Panc1 (cell line): ENCODE measurements around the gene FARS2. TPM values are rescaled to one million over a fixed set of nuclear protein-coding genes. Genes with fewer than 3 reads are reported as not detected.

Source experiments
- ATAC-seq: fragments of 200-7000 bp; cut with Tn5 transposase; 2 replicates; pipeline ENCODE4 v1.9.1; 2020; ENCODE audit warnings: mild to moderate bottlenecking, moderate library complexity
- BruUV-seq: library from RNA; stranded (reverse); fragments of 400-500 nt; replicated peaks from 2 replicates; lab custom pipeline; 2021; lab: Mats Ljungman, UMichigan
- CTCF ChIA-PET: fragments of 300-600 bp; sonication (Branson Sonifier 250); formaldehyde crosslinking; loops from one replicate; lab custom pipeline; 2022; ENCODE audit warnings: antibody characterized with exemption; lab: Charles Lee
- POLR2A ChIA-PET: fragments of 300-600 bp; sonication (Branson Sonifier 250); formaldehyde crosslinking; loops from one replicate; lab custom pipeline; 2022; ENCODE audit warnings: antibody characterized with exemption; lab: Charles Lee
- DNase-seq: peaks from one replicate; pipeline ENCODE4 v3.0.0-alpha.2; 2010; ENCODE audit warnings: low read depth, low spot score
- H3K27ac ChIP-seq: 2 replicates; pipeline ENCODE4 v1.5.1; 2011; ENCODE audit warnings: mild to moderate bottlenecking, low read length, inconsistent platforms
- H3K27me3 ChIP-seq: fragments of 200-500 bp; sonication (Bioruptor generic); 2 replicates; pipeline ENCODE4 v1.6.0; 2014; ENCODE audit warnings: low read length, inconsistent platforms; ENCODE audit not compliant: control insufficient read depth, insufficient read depth
- H3K36me3 ChIP-seq: fragments of 200-500 bp; sonication (Bioruptor generic); 2 replicates; pipeline ENCODE4 v1.5.1; 2014; ENCODE audit warnings: inconsistent platforms, mild to moderate bottlenecking, low read length, moderate library complexity; ENCODE audit not compliant: control insufficient read depth, insufficient read depth
- H3K4me1 ChIP-seq: 2 replicates; pipeline ENCODE4 v1.5.1; 2011; ENCODE audit warnings: inconsistent platforms, mild to moderate bottlenecking, low read length, moderate library complexity; ENCODE audit not compliant: control insufficient read depth, insufficient read depth
- H3K4me3 ChIP-seq, 2 experiments: 2 replicates each; pipeline ENCODE4 v1.5.1; 2011 to 2012; ENCODE audit warnings: low read depth in 2 of 2, low read length in 2 of 2, mild to moderate bottlenecking in 2 of 2, inconsistent platforms in 1 of 2, moderate library complexity in 1 of 2
- H3K9me3 ChIP-seq: fragments of 200-500 bp; sonication (Bioruptor generic); 2 replicates; pipeline ENCODE4 v1.5.1; 2014; ENCODE audit warnings: low read depth, mild to moderate bottlenecking, inconsistent platforms, low read length, moderate library complexity; ENCODE audit not compliant: control insufficient read depth, insufficient read depth
- CTCF ChIP-seq: fragments of 450-650 bp; IDR thresholded peaks from 2 replicates; pipeline ENCODE4 v1.5.1; 2017; ENCODE audit warnings: mild to moderate bottlenecking
- POLR2AphosphoS5 ChIP-seq: IDR thresholded peaks from 2 replicates; pipeline ENCODE4 v1.6.1; 2012; ENCODE audit warnings: mild to moderate bottlenecking, low read depth, low read length, moderate library complexity
- REST ChIP-seq, 2 experiments: IDR thresholded peaks; 2 replicates each; pipeline ENCODE4 v1.6.1; 2011 to 2012; ENCODE audit warnings: low read depth in 2 of 2, control low read depth in 1 of 2, low read length in 1 of 2, mild to moderate bottlenecking in 1 of 2, moderate library complexity in 1 of 2; ENCODE audit not compliant: insufficient read depth in 1 of 2
- SIN3A ChIP-seq: IDR thresholded peaks from 2 replicates; pipeline ENCODE4 v1.6.1; 2012; ENCODE audit warnings: low read depth, mild to moderate bottlenecking, low read length, moderate library complexity, borderline replicate concordance; ENCODE audit not compliant: insufficient read depth
- TCF7L2 ChIP-seq: IDR thresholded peaks from 2 replicates; pipeline ENCODE4 v1.6.1; 2011; ENCODE audit warnings: mild to moderate bottlenecking, low read depth, low read length, inconsistent platforms
- in situ Hi-C: cut with HindIII; loops from 2 replicates; pipeline ENCODE4 v1.10.0; 2016; ENCODE audit warnings: low sequenced_read_pairs, low pct_unique_long_range_greater_than_20kb
- intact Hi-C: fragments of 100-400 bp; cut with micrococcal nuclease; formaldehyde crosslinking; loops from one replicate; pipeline ENCODE4 v1.10.0; 2022; ENCODE audit not compliant: unreplicated experiment
- total RNA-seq: library from RNA; stranded (reverse); gene quantifications from one replicate; pipeline ENCODE4 v1.2.1, GENCODE V29; 2021; ENCODE audit not compliant: unreplicated experiment

FARS2 gene
- total RNA-seq, 1 experiment from 2014 or later: 12.8 TPM

- intact Hi-C loops: no loop called here
- H3K36me3 ChIP-seq: no peaks in the 10 kb centered on the region
- in situ Hi-C loops: no loop called here
Observed at GRCh38 chr6:5582762-5583161, 321.4 kb downstream of the FARS2 start.

GRCh38 chr6:5583528-5583927, 322.2 kb downstream of the FARS2 start:
- Histone ChIP-seq H3K36me3 (no peaks in the 10 kb centered on the region), H3K4me1 (no peaks in the 10 kb centered on the region), H3K27ac (no peak overlapping the region), H3K9me3 (no peaks in the 10 kb centered on the region), H3K4me3 (no peak overlapping the region), H3K27me3 (no peaks in the 10 kb centered on the region)
- in situ Hi-C loops (no loop called here), intact Hi-C loops (no loop called here)
- DNase-seq: no peak
- ChIA-PET POLR2A (no interaction called here), CTCF (no interaction called here)
- TF ChIP-seq REST (IDR thresholded peaks at IDR 0.05; ENCODE audit: insufficient read depth in 1 of 2, low read depth in 2 of 2, low read length in 1 of 2): no peak
- no peak for TF ChIP-seq SIN3A
- TF ChIP-seq TCF7L2: no peak
- TF ChIP-seq CTCF: no peak
- no peak for TF ChIP-seq POLR2AphosphoS5
- ATAC-seq: no peak
- no TSS peak for BruUV-seq

More at GRCh38 chr6:5582762-5583161, 321.4 kb downstream of the FARS2 start:
- H3K4me3 ChIP-seq: no peak overlapping the region
- DNase-seq (no peak), ATAC-seq (no peak)
- no peaks in the 10 kb centered on the region for H3K4me1 ChIP-seq
- H3K9me3 ChIP-seq: no peaks in the 10 kb centered on the region
- H3K27ac ChIP-seq: no peak overlapping the region
- ChIA-PET POLR2A (no interaction called here), CTCF (no interaction called here)
- BruUV-seq: no TSS peak
- no peaks in the 10 kb centered on the region for H3K27me3 ChIP-seq
- TF ChIP-seq REST (IDR thresholded peaks at IDR 0.05; ENCODE audit: insufficient read depth in 1 of 2, low read depth in 2 of 2, low read length in 1 of 2): no peak
- TF ChIP-seq SIN3A: no peak
- no peak for TF ChIP-seq CTCF
- TF ChIP-seq TCF7L2: no peak
- no peak for TF ChIP-seq POLR2AphosphoS5
